ENCODE data around the gene ARHGAP26. TPM values are rescaled to one million over a fixed set of nuclear protein-coding genes. Genes with fewer than 3 reads are reported as not detected.

Gene ARHGAP26
- total RNA-seq, 1 experiment from 2014 or later, result 34.5 TPM

- TF ChIP-seq REST (IDR thresholded peaks at IDR 0.05; ENCODE audit: low read depth) (no peak), EZH2phosphoT487 (IDR thresholded peaks at IDR 0.05; ENCODE audit: borderline replicate concordance) (no peak), EGR1 (IDR thresholded peaks at IDR 0.05; ENCODE audit: low read depth) (no peak), POLR2A (IDR thresholded peaks at IDR 0.05; ENCODE audit: borderline replicate concordance, extremely low read depth, insufficient read depth, insufficient read length) (no peak), ZNF274 (IDR thresholded peaks at IDR 0.05; ENCODE audit: low read depth, low read length) (no peak), JUND (IDR thresholded peaks at IDR 0.05) (no peak)
Measured at GRCh38 chr5:143046314-143046713, 276.1 kb downstream of the ARHGAP26 start (continued).

GRCh38 chr5:143047091-143047490 lies 276.9 kb downstream of the ARHGAP26 start:
- H3K9me3 ChIP-seq (ENCODE audit: control insufficient read depth in 1 of 2, insufficient read depth in 1 of 2, low read depth in 1 of 2, low read length in 2 of 2), result no peaks in the 10 kb centered on the region
- no peak overlapping the region for H3K4me3 ChIP-seq (replicated peaks in 1 of 2; ENCODE audit: low read depth in 1 of 2, low read length in 2 of 2)
- no peaks in the 10 kb centered on the region for H3K36me3 ChIP-seq (ENCODE audit: control insufficient read depth in 1 of 2, insufficient read depth in 2 of 2, low read length in 2 of 2)
- DNase-seq (ENCODE audit: low read depth, low spot score) (no peak), ATAC-seq (no peak)
- peaks cover 10 to 17% of the 10 kb centered on the region in 2 experiments for H3K4me1 ChIP-seq (ENCODE audit: control insufficient read depth in 1 of 2, insufficient read depth in 2 of 2, low read length in 2 of 2)
- no peak for TF ChIP-seq SIN3A (IDR thresholded peaks at IDR 0.05; ENCODE audit: low read depth)
- no peak for TF ChIP-seq CTCF (IDR thresholded peaks at IDR 0.05 in 2 of 3, conservative IDR thresholded peaks at IDR 0.05 in 1 of 3; ENCODE audit: borderline replicate concordance in 1 of 3, insufficient read depth in 1 of 3, low read depth in 2 of 3, low read length in 2 of 3)
- TF ChIP-seq EZH2phosphoT487 (IDR thresholded peaks at IDR 0.05; ENCODE audit: borderline replicate concordance), result no peak
- TF ChIP-seq ELF1 (IDR thresholded peaks at IDR 0.05; ENCODE audit: borderline replicate concordance, low read depth), result no peak
- no peak for TF ChIP-seq JUND (IDR thresholded peaks at IDR 0.05)
- TF ChIP-seq CEBPB (IDR thresholded peaks at IDR 0.05; ENCODE audit: low read depth), result no peak
- no peak for TF ChIP-seq YY1 (IDR thresholded peaks at IDR 0.05; ENCODE audit: extremely low read depth, insufficient replicate concordance, low read depth, low read length)
- TF ChIP-seq MAX (IDR thresholded peaks at IDR 0.05), result no peak
- no peak for TF ChIP-seq SRF (IDR thresholded peaks at IDR 0.05; ENCODE audit: low read depth)
- TF ChIP-seq FOSL1 (IDR thresholded peaks at IDR 0.05; ENCODE audit: low read depth), result no peak
- TF ChIP-seq EZH2 (IDR thresholded peaks at IDR 0.05), result no peak
- TF ChIP-seq POLR2A (IDR thresholded peaks at IDR 0.05; ENCODE audit: borderline replicate concordance, extremely low read depth, insufficient read depth, insufficient read length), result no peak
- TF ChIP-seq POLR2AphosphoS5 (IDR thresholded peaks at IDR 0.05; ENCODE audit: low read depth, low read length), result no peak
- TF ChIP-seq SP1 (IDR thresholded peaks at IDR 0.05; ENCODE audit: low read depth), result no peak
- TF ChIP-seq ATF3 (IDR thresholded peaks at IDR 0.05), result no peak
- no peak overlapping the region for H3K9ac ChIP-seq (ENCODE audit: low read length)
- no peaks in the 10 kb centered on the region for H4K20me1 ChIP-seq (ENCODE audit: insufficient read depth)
- H3K27ac ChIP-seq (ENCODE audit: low read depth, low read length), result no peak overlapping the region
- no peaks in the 10 kb centered on the region for H3K79me2 ChIP-seq (ENCODE audit: insufficient read depth, low read length)
- no peaks in the 10 kb centered on the region for H3K27me3 ChIP-seq (ENCODE audit: insufficient read depth, low read length)
- H3K9me2 ChIP-seq (ENCODE audit: insufficient read depth), result no peaks in the 10 kb centered on the region
- CTCF ChIA-PET, result no interaction called here
- BruUV-seq (replicated peaks), result no TSS peak
- intact Hi-C loops (cut with micrococcal nuclease), result no loop called here
- POLR2A ChIA-PET, result no interaction called here
- RAD21 ChIA-PET (ENCODE audit: low non-redundant PET in 1 of 2, low total read pairs in 2 of 2, uncharacterized antibody in 2 of 2, unreplicated experiment in 2 of 2), result no interaction called here
- no peak overlapping the region for H3K4me2 ChIP-seq (ENCODE audit: low read length)
- H2AFZ ChIP-seq (ENCODE audit: low read depth, low read length, poor library complexity, severe bottlenecking), result no peak overlapping the region
